HCT116 (cell line): Measurements from ENCODE around the gene DUSP16. TPM values are rescaled to one million over a fixed set of nuclear protein-coding genes. Genes with fewer than 3 reads are reported as not detected.

Source experiments
- ATAC-seq: fragments of 200-7000 bp; cut with Tn5 transposase; 2 replicates; pipeline ENCODE4 v1.9.1; 2020; ENCODE audit warnings: mild to moderate bottlenecking, moderate library complexity
- BruUV-seq: library from RNA; stranded (reverse); fragments of 400-500 nt; replicated peaks from 2 replicates; lab custom pipeline; 2021; lab: Mats Ljungman, UMichigan
- CTCF ChIA-PET: fragments of 300-600 bp; sonication (Branson Sonifier 250); formaldehyde crosslinking; loops from one replicate; lab custom pipeline; 2021; ENCODE audit warnings: antibody characterized with exemption; lab: Charles Lee
- POLR2A ChIA-PET: fragments of 300-600, 350-600 bp; sonication (Branson Sonifier 250); formaldehyde crosslinking; loops from one replicate; lab custom pipeline; 2021; ENCODE audit warnings: antibody characterized with exemption; lab: Charles Lee
- RAD21 ChIA-PET, 2 experiments: fragments of 300-600 bp; sonication (Branson Sonifier 250); formaldehyde crosslinking; loops; one replicate each; lab custom pipeline; 2023; ENCODE audit warnings: low total read pairs in 2 of 2; ENCODE audit not compliant: uncharacterized antibody in 2 of 2, unreplicated experiment in 2 of 2, low non-redundant PET in 1 of 2; lab: Charles Lee
- DNase-seq: peaks from one replicate; pipeline ENCODE4 v3.0.0-alpha.2; 2010; ENCODE audit warnings: low read depth, low spot score
- H2AFZ ChIP-seq: fragments of 200-600 bp; shearing (Covaris generic), sonication (generic); 2 replicates; pipeline ENCODE4 v1.6.1; 2017; ENCODE audit warnings: low read depth, mixed run types, mixed read lengths, antibody characterized with exemption, low read length; ENCODE audit not compliant: poor library complexity, severe bottlenecking
- H3K27ac ChIP-seq: 2 replicates; pipeline ENCODE4 v1.5.1; 2012; ENCODE audit warnings: low read depth, low read length
- H3K27me3 ChIP-seq: fragments of 200-600 bp; sonication (generic); 2 replicates; pipeline ENCODE4 v1.6.1; 2016; ENCODE audit warnings: mixed run types, low read length, mixed read lengths; ENCODE audit not compliant: insufficient read depth
- H3K36me3 ChIP-seq, 2 experiments: fragments of 200-500 bp in 1 of 2; fragments of 200-600 bp in 1 of 2; sonication (Bioruptor generic) in 1 of 2; sonication (generic) in 1 of 2; 2 replicates each; pipeline versions ENCODE4 v1.5.1 to v1.6.1; 2014 to 2016; ENCODE audit warnings: low read length in 2 of 2, inconsistent platforms in 1 of 2, mixed read lengths in 1 of 2, mixed run types in 1 of 2; ENCODE audit not compliant: insufficient read depth in 2 of 2, control insufficient read depth in 1 of 2
- H3K4me1 ChIP-seq, 2 experiments: fragments of 200-600 bp in 1 of 2; sonication (generic) in 1 of 2; 2 replicates each; pipeline versions ENCODE4 v1.5.1 to v1.6.1; 2012 to 2017; ENCODE audit warnings: low read length in 2 of 2, inconsistent platforms in 1 of 2, mild to moderate bottlenecking in 1 of 2, mixed read lengths in 1 of 2, mixed run types in 1 of 2, moderate library complexity in 1 of 2; ENCODE audit not compliant: insufficient read depth in 2 of 2, control insufficient read depth in 1 of 2
- H3K4me2 ChIP-seq: fragments of 200-600 bp; sonication (generic); 2 replicates; pipeline ENCODE4 v1.6.1; 2017; ENCODE audit warnings: mixed run types, low read length, mixed read lengths
- H3K4me3 ChIP-seq, 2 experiments: fragments of 200-600 bp in 1 of 2; sonication (generic) in 1 of 2; replicated peaks in 1 of 2; 2 replicates each; pipeline ENCODE4 v1.5.1; 2011 to 2016; ENCODE audit warnings: low read length in 2 of 2, control low read depth in 1 of 2, low read depth in 1 of 2, mild to moderate bottlenecking in 1 of 2, mixed read lengths in 1 of 2, mixed run types in 1 of 2
- H3K79me2 ChIP-seq: fragments of 200-600 bp; sonication (generic); 2 replicates; pipeline ENCODE4 v1.6.1; 2017; ENCODE audit warnings: mild to moderate bottlenecking, mixed run types, low read length, moderate library complexity, mixed read lengths; ENCODE audit not compliant: insufficient read depth
- H3K9ac ChIP-seq: fragments of 200-600 bp; sonication (generic); 2 replicates; pipeline ENCODE4 v1.6.1; 2016; ENCODE audit warnings: low read length, mixed read lengths
- H3K9me2 ChIP-seq: fragments of 200-600 bp; sonication (generic), shearing (Covaris generic); 2 replicates; pipeline ENCODE4 v1.6.1; 2017; ENCODE audit warnings: mixed run types, mild to moderate bottlenecking, moderate library complexity; ENCODE audit not compliant: insufficient read depth
- H3K9me3 ChIP-seq, 2 experiments: fragments of 200-500 bp in 1 of 2; fragments of 200-600 bp in 1 of 2; sonication (Bioruptor generic) in 1 of 2; sonication (generic) in 1 of 2; 2 replicates each; pipeline ENCODE4 v1.6.1; 2014 to 2017; ENCODE audit warnings: low read length in 2 of 2, mixed read lengths in 2 of 2, inconsistent platforms in 1 of 2, low read depth in 1 of 2, mild to moderate bottlenecking in 1 of 2, mixed run types in 1 of 2, moderate library complexity in 1 of 2; ENCODE audit not compliant: control insufficient read depth in 1 of 2, insufficient read depth in 1 of 2
- H4K20me1 ChIP-seq: fragments of 200-600 bp; sonication (generic), shearing (Covaris generic); 2 replicates; pipeline ENCODE4 v1.6.1; 2017; ENCODE audit warnings: mixed run types, mild to moderate bottlenecking, moderate library complexity; ENCODE audit not compliant: insufficient read depth
- CEBPB ChIP-seq: IDR thresholded peaks from 2 replicates; pipeline ENCODE4 v1.6.1; 2012; ENCODE audit warnings: low read depth
- CTCF ChIP-seq, 3 experiments: fragments of 200-600 bp in 1 of 3; sonication (generic) in 1 of 3; IDR thresholded peaks in 2 of 3; conservative IDR thresholded peaks in 1 of 3; 2 replicates each; pipeline ENCODE4 v1.5.1; 2012 to 2017; ENCODE audit warnings: low read depth in 2 of 3, low read length in 2 of 3, antibody characterized with exemption in 1 of 3, borderline replicate concordance in 1 of 3, control low read depth in 1 of 3, mild to moderate bottlenecking in 1 of 3, mixed read lengths in 1 of 3, mixed run types in 1 of 3, moderate library complexity in 1 of 3; ENCODE audit not compliant: insufficient read depth in 1 of 3
- EGR1 ChIP-seq: IDR thresholded peaks from 2 replicates; pipeline ENCODE4 v1.6.1; 2012; ENCODE audit warnings: low read depth
- EZH2 ChIP-seq: fragments of 200-600 bp; sonication (generic); IDR thresholded peaks from 2 replicates; pipeline ENCODE4 v1.6.1; 2017; ENCODE audit warnings: antibody characterized with exemption, mixed run types
- FOSL1 ChIP-seq: IDR thresholded peaks from 2 replicates; pipeline ENCODE4 v1.6.1; 2012; ENCODE audit warnings: low read depth
- JUND ChIP-seq: IDR thresholded peaks from 2 replicates; pipeline ENCODE4 v1.6.1; 2012
- POLR2AphosphoS5 ChIP-seq: IDR thresholded peaks from 2 replicates; pipeline ENCODE4 v1.6.1; 2011; ENCODE audit warnings: mild to moderate bottlenecking, low read depth, low read length, moderate library complexity
- REST ChIP-seq: IDR thresholded peaks from 2 replicates; pipeline ENCODE4 v1.6.1; 2012; ENCODE audit warnings: low read depth
- SIN3A ChIP-seq: IDR thresholded peaks from 2 replicates; pipeline ENCODE4 v1.6.1; 2012; ENCODE audit warnings: low read depth
- SP1 ChIP-seq: IDR thresholded peaks from 2 replicates; pipeline ENCODE4 v1.6.1; 2012; ENCODE audit warnings: low read depth
- ZBTB33 ChIP-seq: IDR thresholded peaks from 2 replicates; pipeline ENCODE4 v1.6.1; 2011; ENCODE audit warnings: mild to moderate bottlenecking, low read length, moderate library complexity; ENCODE audit not compliant: insufficient replicate concordance; ENCODE audit errors: extremely low read depth
- intact Hi-C: fragments of 100-400 bp; cut with micrococcal nuclease; formaldehyde crosslinking; loops from 2 replicates; pipeline ENCODE4 v1.10.0; 2022
- total RNA-seq: library from RNA; stranded (reverse); gene quantifications from one replicate; pipeline ENCODE4 v1.2.1, GENCODE V29; 2021; ENCODE audit not compliant: unreplicated experiment

The DUSP16 gene
- total RNA-seq, 1 experiment from 2014 or later, result 13.4 TPM

- Histone ChIP-seq H3K9me3 (peaks cover 0 to 5% of the 10 kb centered on the region in 2 experiments; a peak in 1 of 4 replicates), H3K27me3 (no peaks in the 10 kb centered on the region), H3K27ac (no peak overlapping the region), H2AFZ (no peak overlapping the region), H3K4me3 (no peak overlapping the region), H4K20me1 (no peaks in the 10 kb centered on the region), H3K4me2 (no peak overlapping the region), H3K4me1 (no peaks in the 10 kb centered on the region), H3K79me2 (no peaks in the 10 kb centered on the region), H3K9ac (no peak overlapping the region), H3K36me3 (no peaks in the 10 kb centered on the region), H3K9me2 (no peaks in the 10 kb centered on the region)
- BruUV-seq, result no TSS peak
- intact Hi-C loops, result no loop called here
- CTCF ChIA-PET, result no interaction called here
- DNase-seq (no peak), ATAC-seq (no peak)
- POLR2A ChIA-PET, result no interaction called here
- RAD21 ChIA-PET, result no interaction called here
- TF ChIP-seq POLR2AphosphoS5, result no peak
- TF ChIP-seq EGR1, result no peak
- no peak for TF ChIP-seq REST
- no peak for TF ChIP-seq ZBTB33
- TF ChIP-seq JUND, result no peak
- no peak for TF ChIP-seq SP1
- TF ChIP-seq CEBPB, result no peak
- no peak for TF ChIP-seq FOSL1
- no peak for TF ChIP-seq SIN3A
- no peak for TF ChIP-seq EZH2
- TF ChIP-seq CTCF (IDR thresholded peaks at IDR 0.05 in 2 of 3, conservative IDR thresholded peaks at IDR 0.05 in 1 of 3; ENCODE audit: borderline replicate concordance in 1 of 3, insufficient read depth in 1 of 3, low read depth in 2 of 3, low read length in 2 of 3), result no peak
These were observed 137.0 kb downstream of the DUSP16 start for GRCh38 chr12:12425616-12426015.
